K562 (cell line): Measurements from ENCODE around the gene THAP9. TPM values are rescaled to one million over a fixed set of nuclear protein-coding genes. Genes with fewer than 3 reads are reported as not detected.

ENCODE experiments used
- ATAC-seq: fragments of 200-7000 bp; cut with Tn5 transposase; 3 replicates; pipeline ENCODE4 v1.9.1; 2020; ENCODE audit warnings: moderate library complexity
- BruUV-seq: library from RNA; stranded (reverse); fragments of 400-500 nt; replicated peaks from 2 replicates; lab custom pipeline; 2021; lab: Mats Ljungman, UMichigan
- CTCF ChIA-PET: fragments of 300-600 bp; formaldehyde crosslinking; extraction: SDS; loops from one replicate; lab custom pipeline; 2021; ENCODE audit warnings: low intra/inter-chr PET ratio; lab: Yijun Ruan, JAX
- POLR2A ChIA-PET: fragments of 300-600, 350-650 bp; sonication (Branson Sonifier 250); formaldehyde crosslinking; extraction: SDS; loops from one replicate; lab custom pipeline; 2021; ENCODE audit warnings: antibody characterized with exemption, inconsistent platforms; lab: Yijun Ruan, JAX
- DNase-seq, 4 experiments: peaks; one replicate each; pipeline versions ENCODE4 v3.0.0 to v3.0.0-alpha.2; 2011 to 2018; ENCODE audit warnings: low spot score in 3 of 4, mixed read lengths in 3 of 4; ENCODE audit errors: extremely low read depth in 1 of 4
- FAIRE-seq: peaks from 2 replicates; lab custom pipeline; 2011; peaks lifted over from hg19 to GRCh38; lab: Jason Lieb, UNC
- H2AFZ ChIP-seq: 2 replicates; pipeline ENCODE4 v1.6.0; 2011; ENCODE audit warnings: low read depth, low read length, control low read depth, inconsistent platforms
- H3K27ac ChIP-seq: fragments of 200-600 bp; 3 replicates; pipeline ENCODE4 v1.8.0; 2011; ENCODE audit warnings: low read depth, mild to moderate bottlenecking, control low read depth, inconsistent platforms, low read length, moderate library complexity, mixed read lengths; ENCODE audit errors: extremely low read depth
- H3K27me3 ChIP-seq, 2 experiments: fragments of 300-600 bp in 1 of 2; 2 replicates in 1 of 2; 3 replicates in 1 of 2; pipeline versions ENCODE4 v1.6.0 to v1.8.0; 2011; ENCODE audit warnings: inconsistent platforms in 2 of 2, low read length in 2 of 2, mild to moderate bottlenecking in 1 of 2, mixed read lengths in 1 of 2, moderate library complexity in 1 of 2; ENCODE audit not compliant: control insufficient read depth in 2 of 2, insufficient read depth in 2 of 2
- H3K36me3 ChIP-seq: fragments of 300-600 bp; 3 replicates; pipeline ENCODE4 v1.8.0; 2011; ENCODE audit warnings: mild to moderate bottlenecking, low read length, inconsistent platforms; ENCODE audit not compliant: control insufficient read depth, insufficient read depth
- H3K4me1 ChIP-seq, 2 experiments: fragments of 200-600 bp in 1 of 2; replicated peaks in 1 of 2; 2 replicates in 1 of 2; 3 replicates in 1 of 2; pipeline versions ENCODE4 v1.5.1 to v1.8.0; 2011; ENCODE audit warnings: inconsistent platforms in 2 of 2, low read length in 2 of 2, mild to moderate bottlenecking in 1 of 2, mixed read lengths in 1 of 2, moderate library complexity in 1 of 2; ENCODE audit not compliant: control insufficient read depth in 2 of 2, insufficient read depth in 2 of 2
- H3K4me2 ChIP-seq: 2 replicates; pipeline ENCODE4 v1.6.1; 2011; ENCODE audit warnings: low read length, control low read depth, inconsistent platforms, mixed read lengths; ENCODE audit not compliant: insufficient read depth
- H3K4me3 ChIP-seq: fragments of 200-600 bp; sonication (generic), shearing (Covaris generic); 2 replicates; pipeline ENCODE4 v1.5.1; 2016; ENCODE audit warnings: control low read depth, inconsistent platforms
- H3K79me2 ChIP-seq: fragments of 200-600 bp; 3 replicates; pipeline ENCODE4 v1.8.0; 2011; ENCODE audit warnings: low read length, inconsistent platforms; ENCODE audit not compliant: control insufficient read depth, insufficient read depth
- H3K9ac ChIP-seq, 2 experiments: 2 replicates each; pipeline versions ENCODE4 v1.6.0 to v1.6.1; 2011; ENCODE audit warnings: low read depth in 2 of 2, low read length in 2 of 2, control low read depth in 1 of 2, inconsistent platforms in 1 of 2, mild to moderate bottlenecking in 1 of 2, mixed read lengths in 1 of 2; ENCODE audit not compliant: insufficient read depth in 1 of 2
- H3K9me1 ChIP-seq: one replicate; pipeline ENCODE4 v1.6.0; 2011; ENCODE audit warnings: inconsistent platforms, mild to moderate bottlenecking, low read length, moderate library complexity; ENCODE audit not compliant: control insufficient read depth, insufficient read depth
- H3K9me3 ChIP-seq: replicated peaks from 2 replicates; pipeline ENCODE4 v1.5.1; 2011; ENCODE audit warnings: low read depth, low read length, inconsistent platforms; ENCODE audit not compliant: control insufficient read depth, insufficient read depth
- H4K20me1 ChIP-seq: replicated peaks from 2 replicates; pipeline ENCODE4 v1.6.1; 2011; ENCODE audit warnings: low read length, inconsistent platforms, mixed read lengths; ENCODE audit not compliant: control insufficient read depth, insufficient read depth
- CTCF ChIP-seq, 3 experiments: IDR thresholded peaks in 2 of 3; conservative IDR thresholded peaks in 1 of 3; 2 replicates each; pipeline ENCODE4 v1.5.1; 2011 to 2012; ENCODE audit warnings: low read length in 3 of 3, mild to moderate bottlenecking in 3 of 3, control low read depth in 2 of 3, improper control_type of control experiment in 1 of 3, inconsistent platforms in 1 of 3, low read depth in 1 of 3, mixed read lengths in 1 of 3, moderate library complexity in 1 of 3; ENCODE audit not compliant: insufficient read depth in 2 of 3
- ETS1 ChIP-seq: conservative IDR thresholded peaks from 2 replicates; pipeline ENCODE4 v1.6.1; 2011; ENCODE audit warnings: low read depth, mild to moderate bottlenecking, low read length; ENCODE audit not compliant: control insufficient read depth
- POLR2G ChIP-seq: fragments of 200-400 bp; formaldehyde crosslinking; IDR thresholded peaks from 2 replicates; pipeline ENCODE4 v1.6.1; 2017; ENCODE audit warnings: low read depth, mild to moderate bottlenecking, antibody characterized with exemption, low read length, moderate library complexity
- RAD21 ChIP-seq, 2 experiments: fragments of 250-450 bp in 1 of 2; fragments of 450-650 bp in 1 of 2; sonication (Bioruptor Pico) in 1 of 2; formaldehyde crosslinking in 1 of 2; IDR thresholded peaks in 1 of 2; conservative IDR thresholded peaks in 1 of 2; 2 replicates each; pipeline versions ENCODE4 v1.4.0 to v1.8.0; 2020 to 2022; ENCODE audit warnings: mild to moderate bottlenecking in 2 of 2, moderate library complexity in 1 of 2
- SMC3 ChIP-seq: conservative IDR thresholded peaks from 2 replicates; pipeline ENCODE4 v1.6.1; 2011; ENCODE audit warnings: low read depth, low read length, improper control_type of control experiment; ENCODE audit not compliant: insufficient read depth
- ZFP1 ChIP-seq: fragments of 450-650 bp; formaldehyde crosslinking; IDR thresholded peaks from 2 replicates; pipeline ENCODE4 v1.4.0; 2020; ENCODE audit warnings: mild to moderate bottlenecking, mixed read lengths
- ZNF431 ChIP-seq: sonication (generic); formaldehyde crosslinking; IDR thresholded peaks from 2 replicates; pipeline ENCODE4 v1.8.0; 2022; ENCODE audit warnings: mild to moderate bottlenecking, missing genetic modification reagents
- WGBS: fragments of 100-300 bp; shearing (Covaris generic); methylation state at CpG from one replicate; pipeline ENCODE4 v1.1.6; 2016; ENCODE audit warnings: low coverage, mixed read lengths; ENCODE audit not compliant: insufficient coverage; ENCODE audit errors: missing lambda C conversion rate; 5-methylcytosine and 5-hydroxymethylcytosine counted together
- in situ Hi-C: fragments of 300-500 bp; cut with MboI; formaldehyde crosslinking; loops from 4 replicates; pipeline ENCODE4 v1.15.0; 2018; ENCODE audit warnings: inconsistent platforms, mixed read lengths
- intact Hi-C: fragments of 100-400 bp; cut with micrococcal nuclease; formaldehyde crosslinking; loops from 2 replicates; pipeline ENCODE4 v1.14.2; 2022
- polyA plus RNA-seq, 8 experiments: library from polyadenylated mRNA; depleted of rRNA in 4 of 8; stranded (reverse) in 5 of 8; unstranded in 3 of 8; fragments of >200 nt; fragmentation: Nextera tagmentation in 2 of 8; fragmentation: Illumina TruSeq in 1 of 8; extraction: Ambion mirVana in 2 of 8; extraction: Trizol in 1 of 8; gene quantifications; 2 replicates each; pipeline versions ENCODE4 v1.2.1 to v1.2.3, GENCODE V29; 2011 to 2014; ENCODE audit warnings: inconsistent platforms in 1 of 8, missing spikeins in 1 of 8
- total RNA-seq, 7 experiments: library from RNA; depleted of rRNA in 6 of 7; stranded (reverse); fragments of >200 nt in 6 of 7; fragmentation: Illumina TruSeq in 2 of 7; extraction: Trizol in 2 of 7; gene quantifications; 2 replicates each; pipeline versions ENCODE4 v1.2.1 to v1.2.3, GENCODE V29; 2011 to 2021; ENCODE audit warnings: low replicate concordance in 1 of 7

The THAP9 gene
- total and polyA plus RNA-seq, 9 of the 15 experiments (the other 6 are each of a cell fraction or from before 2014, with no cell fraction given), result 3.4 to 7.0 (median 5.4) TPM

GRCh38 chr4:82851885-82852750 lies 48.4 kb upstream of the THAP9 start:
- no peaks in the 10 kb centered on the region for H3K27me3 ChIP-seq
- no peak overlapping the region for H3K9ac ChIP-seq
- ATAC-seq, result peak; percentile 84
- H3K79me2 ChIP-seq, result no peaks in the 10 kb centered on the region
- H2AFZ ChIP-seq, result no peak overlapping the region
- no peak overlapping the region for H3K4me2 ChIP-seq
- BruUV-seq, result no TSS peak
- in situ Hi-C loops (no loop called here), intact Hi-C loops (loop anchor here (10.0 kb wide), 1 partner anchor 423 kb away; no protein-coding TSS in a partner anchor)
- 62% methylated on average over 1 of the region's 1 CpG for WGBS
- H3K27ac ChIP-seq, result no peak overlapping the region
- H3K9me3 ChIP-seq, result no peaks in the 10 kb centered on the region
- POLR2A ChIA-PET, result interaction anchor here (0.6 to 1.4 kb wide), 6 partner anchors 26 to 297 kb away, joined by 3 to 6 read pairs (median 4); partner anchors contain the start of gene THAP9
- H3K4me3 ChIP-seq, result no peak overlapping the region
- no peak for FAIRE-seq
- DNase-seq, result peak in 3 of 4 experiments; percentile 17 to 40 (median 22)
- peaks cover 94% of the 10 kb centered on the region for H3K36me3 ChIP-seq
- no peaks in the 10 kb centered on the region for H3K9me1 ChIP-seq
- no peaks in the 10 kb centered on the region for H3K4me1 ChIP-seq
- no peaks in the 10 kb centered on the region for H4K20me1 ChIP-seq
- CTCF ChIA-PET, result no interaction called here
- TF ChIP-seq SMC3 (0 out of 2 replicates have a peak, but pooled peaks have one; percentile 16), ZFP1 (no peak), ETS1 (no peak), CTCF (IDR thresholded peaks at IDR 0.05 in 2 of 3, conservative IDR thresholded peaks at IDR 0.05 in 1 of 3; ENCODE audit: insufficient read depth in 2 of 3, low read depth in 1 of 3, low read length in 3 of 3) (peak; percentile 28 to 46 (median 44); a peak in 5 of 6 replicates), ZNF431 (CRISPR knock-in tag) (peak; percentile 66; the same call in 1 of the 2 replicates), POLR2G (no peak), RAD21 (CRISPR knock-in tag; conservative IDR thresholded peaks at IDR 0.05 in 1 of 2, IDR thresholded peaks at IDR 0.05 in 1 of 2) (peak in 1 of 2 experiments; percentile 51; a peak in 2 of 4 replicates)
